GM21447 (cell line): ENCODE data around the gene BLVRB.
"Not testable (repeated sequence)": the region's sequence is repeated elsewhere in the genome, so short reads cannot be mapped to it uniquely, and the experiment has no call there.

Experiments used
- ATAC-seq: cut with Tn5 transposase; IDR thresholded peaks from one replicate; pipeline ENCODE4 v1.9.1; 2021; ENCODE audit not compliant: unreplicated experiment

Gene BLVRB

GRCh38 chr19:40489882-40490230 is 24.3 kb upstream of the BLVRB start:
- ATAC-seq, result no peak

GRCh38 chr19:40486017-40486416 is 20.5 kb upstream of the BLVRB start:
- no peak for ATAC-seq

GRCh38 chr19:40475878-40476644 is 10.5 kb upstream of the BLVRB start:
- ATAC-seq, result not testable (repeated sequence)

- no peak for ATAC-seq
Observed at GRCh38 chr19:40474737-40475136, 9.2 kb upstream of the BLVRB start.

- ATAC-seq, result no peak
Observed at GRCh38 chr19:40472516-40472915, 7.0 kb upstream of the BLVRB start.

GRCh38 chr19:40471111-40471510 is 5.6 kb upstream of the BLVRB start:
- no peak for ATAC-seq

- no peak for ATAC-seq
Observed at GRCh38 chr19:40469011-40469410, 3.5 kb upstream of the BLVRB start.

- no peak for ATAC-seq
Observed at GRCh38 chr19:40466985-40467734, 1.6 kb upstream of the BLVRB start, which contains the start of gene SPTBN4. SPTBN4 (plus strand) TSS chr19:40467001; CDS start chr19:40472622, 5,621 bp downstream.

GRCh38 chr19:40466219-40466984 is 857 bp upstream of the BLVRB start:
- ATAC-seq, result no peak

GRCh38 chr19:40465025-40465556 is 454 bp downstream of the BLVRB start:
- ATAC-seq, result no peak

GRCh38 chr19:40464059-40465024 is 1.2 kb downstream of the BLVRB start:
- no peak for ATAC-seq

GRCh38 chr19:40463587-40464037 is 1.9 kb downstream of the BLVRB start:
- not testable (repeated sequence) for ATAC-seq

GRCh38 chr19:40461669-40462221 is 3.8 kb downstream of the BLVRB start:
- no peak for ATAC-seq

GRCh38 chr19:40460185-40460584 is 5.4 kb downstream of the BLVRB start:
- no peak for ATAC-seq

GRCh38 chr19:40458597-40458974 is 7.0 kb downstream of the BLVRB start:
- ATAC-seq, result no peak

GRCh38 chr19:40457953-40458596 is 7.5 kb downstream of the BLVRB start:
- ATAC-seq, result no peak

GRCh38 chr19:40457048-40457447 is 8.5 kb downstream of the BLVRB start:
- no peak for ATAC-seq

- not testable (repeated sequence) for ATAC-seq
Observed at GRCh38 chr19:40453943-40454342, 11.6 kb downstream of the BLVRB start.

GRCh38 chr19:40453151-40453735 is 12.3 kb downstream of the BLVRB start:
- no peak for ATAC-seq
